NCI-H526 treated with DMSO at 0.1 percent for 48 hours (cell line): Measurements from ENCODE around the gene LHX3.

Experiments
- DNase-seq: peaks from one replicate; lab custom pipeline; 2025; lab: John Stamatoyannopoulos, UW

Gene LHX3

DNA sequence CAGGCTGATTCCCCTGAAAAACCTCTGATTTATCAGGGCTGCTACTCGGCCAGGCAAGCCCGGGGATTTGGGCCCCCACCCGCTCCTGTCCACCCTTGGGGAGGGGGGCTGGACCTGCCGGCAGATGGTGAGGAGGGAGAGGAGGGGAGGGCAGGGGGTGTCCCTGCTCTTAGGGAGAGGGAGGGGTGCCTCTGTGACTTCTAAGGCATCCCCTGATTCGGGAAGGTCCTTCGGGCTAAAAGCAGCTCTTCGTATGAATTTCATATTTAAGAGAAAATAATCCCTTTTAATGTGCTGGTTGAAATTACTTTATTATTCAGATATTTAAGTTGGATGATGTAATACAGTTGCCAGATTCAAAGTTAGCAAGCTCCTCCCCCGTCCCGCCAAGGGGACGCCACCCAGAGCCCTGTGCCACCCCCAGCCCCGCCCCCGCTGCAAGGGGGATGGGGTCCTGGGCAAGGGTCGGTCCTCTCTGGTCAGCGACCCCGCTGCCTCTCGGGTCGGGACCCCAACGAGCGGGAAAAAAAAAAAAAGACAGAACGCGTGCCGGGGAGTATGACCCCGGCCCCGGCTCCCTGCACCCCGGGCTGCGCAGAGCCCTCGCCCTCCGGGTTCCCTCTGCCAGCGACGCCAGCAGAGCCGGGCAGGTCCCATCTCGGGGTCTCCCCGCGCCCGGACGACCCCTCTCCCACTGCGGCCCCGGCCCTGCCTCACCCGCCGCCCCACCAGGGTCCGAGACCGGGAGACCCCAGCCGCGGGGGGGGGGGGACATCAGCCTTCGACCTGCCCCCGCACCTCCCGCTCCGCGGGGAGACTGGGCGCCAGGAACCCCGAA lies 12.4 kb downstream of the LHX3 start:
- DNase-seq: no peak

DNA sequence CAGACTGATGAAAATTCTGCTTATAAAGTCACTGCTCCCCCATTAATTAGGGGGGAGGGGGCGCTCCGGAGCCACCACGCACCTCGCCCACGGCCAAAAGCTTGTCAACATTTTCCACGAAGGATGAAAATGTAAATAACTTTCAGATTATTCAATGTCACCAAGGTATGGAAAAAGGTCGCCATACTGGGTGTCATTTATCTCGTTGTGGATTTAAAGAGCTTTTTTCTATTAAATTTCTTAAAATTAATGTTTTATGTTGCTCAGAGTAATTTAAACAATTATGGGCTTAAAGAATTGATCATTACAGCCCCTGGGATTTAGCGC lies 13.0 kb downstream of the LHX3 start:
- DNase-seq: no peak

DNA sequence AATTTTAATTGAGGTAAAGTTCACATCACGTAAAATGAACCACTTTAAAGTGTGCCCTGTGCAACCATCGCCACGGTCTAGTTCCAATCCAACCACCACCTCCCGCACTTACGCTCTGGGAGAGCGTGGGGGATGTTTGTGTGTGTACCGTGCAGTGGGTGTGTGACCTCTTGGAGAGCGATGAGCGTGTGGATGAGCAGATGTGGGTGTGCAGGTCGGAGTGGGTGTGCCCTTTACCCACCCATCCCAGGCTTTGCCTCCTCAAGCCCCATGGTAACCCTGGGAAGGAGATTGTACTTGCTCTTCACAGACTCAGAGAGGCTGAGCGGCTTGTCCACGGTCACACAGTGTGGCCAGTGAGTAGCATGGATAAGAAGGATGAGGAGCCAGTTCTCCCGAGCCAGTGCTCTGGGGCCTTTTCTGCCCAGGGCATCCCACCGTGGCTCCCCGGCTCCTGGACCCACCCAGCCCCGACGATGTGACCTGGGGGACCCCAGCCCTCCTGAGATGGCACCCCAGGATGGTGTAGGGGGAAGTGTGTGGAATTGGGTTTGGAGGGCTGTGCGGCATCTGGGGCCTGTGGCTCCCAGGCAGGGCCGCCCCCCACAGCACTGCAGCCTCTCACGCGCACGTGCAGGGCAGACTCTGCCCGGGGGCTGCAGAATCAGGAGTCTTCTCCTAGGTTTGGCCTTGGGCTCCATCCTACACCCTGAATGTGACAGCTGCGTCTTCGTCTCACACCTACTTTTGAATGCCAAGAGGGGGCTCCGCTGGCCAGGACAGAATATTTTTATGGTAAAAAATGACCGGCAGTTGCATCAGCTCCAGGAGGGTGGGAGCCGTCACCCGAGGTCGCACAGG lies 13.6 kb downstream of the LHX3 start:
- no peak for DNase-seq

DNA sequence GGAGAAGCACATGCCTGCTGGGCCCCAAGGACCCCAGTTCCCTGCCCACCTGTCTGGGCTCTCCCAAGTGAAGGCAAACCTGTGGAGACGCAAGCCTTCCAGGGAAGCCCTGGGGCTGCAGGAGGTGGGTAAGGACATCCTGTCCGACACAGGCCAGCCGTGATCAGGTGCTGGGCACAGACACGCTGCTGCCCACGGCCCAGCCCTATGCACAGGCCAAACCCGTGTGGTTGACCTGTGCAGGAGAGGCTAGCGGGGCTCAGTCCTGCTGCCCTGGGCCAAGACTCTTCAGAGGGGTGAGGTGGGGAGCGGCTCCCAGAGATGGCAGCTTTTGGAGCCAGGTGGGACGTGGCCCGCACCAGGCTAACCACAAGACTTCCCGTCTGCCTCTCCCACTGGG lies 14.3 kb downstream of the LHX3 start:
- DNase-seq: no peak

DNA sequence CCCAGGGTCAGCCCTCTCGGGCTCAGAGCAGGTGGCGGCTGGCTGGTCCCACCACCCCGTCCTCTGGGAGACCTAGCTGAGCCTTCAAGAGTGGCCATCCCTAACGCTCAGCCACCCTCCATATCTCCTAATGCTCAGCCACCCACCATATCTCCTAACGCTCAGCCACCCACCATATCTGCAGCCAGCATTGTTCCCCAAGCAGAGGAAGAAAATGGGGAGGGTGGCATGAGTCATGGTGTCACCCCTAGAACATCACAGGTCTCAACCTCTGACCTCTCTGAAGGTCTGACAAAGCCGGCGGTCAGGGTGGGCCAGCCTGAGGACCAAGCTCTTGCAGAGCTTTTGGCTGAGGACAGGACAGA lies 14.7 kb downstream of the LHX3 start:
- no peak for DNase-seq

DNA sequence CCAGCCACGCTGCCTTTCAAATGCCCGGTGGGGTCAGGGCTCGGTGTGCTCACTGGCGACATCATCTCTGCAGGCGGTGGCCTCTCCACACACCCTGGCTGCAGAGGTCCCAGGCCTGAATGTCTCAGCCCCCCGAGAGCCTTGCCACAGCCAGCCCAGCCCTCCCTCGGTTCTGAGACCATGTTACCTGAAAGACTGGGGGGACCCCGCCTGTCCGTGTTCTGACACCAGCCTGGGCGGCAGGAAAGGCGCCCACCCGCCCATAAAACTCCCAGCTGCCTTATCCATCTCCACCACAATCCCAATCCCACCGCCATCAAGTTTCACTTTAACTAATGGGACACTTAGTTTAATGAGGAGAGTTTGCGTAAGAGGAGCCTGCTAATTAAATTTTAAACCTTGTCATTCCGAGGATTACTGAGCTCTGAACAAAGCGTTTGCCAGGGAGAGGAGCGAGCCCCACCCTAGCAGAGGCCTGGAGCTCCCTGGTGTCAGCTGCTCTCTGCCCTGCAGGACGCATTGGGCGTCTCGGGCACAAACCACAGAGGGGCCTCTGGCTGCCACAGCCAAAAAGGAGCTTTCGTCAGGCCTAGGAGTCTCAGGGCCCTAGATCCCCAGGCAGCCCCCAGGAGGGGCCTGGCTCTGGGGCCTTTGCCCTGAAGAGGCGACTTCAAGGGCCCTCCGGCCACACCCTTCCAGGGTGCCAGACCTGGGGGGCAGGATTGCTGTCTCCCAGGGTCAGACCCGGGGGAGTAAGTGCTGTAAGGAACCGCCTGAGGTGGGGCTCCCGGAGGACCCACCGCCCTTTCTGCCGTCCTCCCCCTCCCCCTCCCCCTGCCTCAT lies 15.3 kb downstream of the LHX3 start:
- no peak for DNase-seq

DNA sequence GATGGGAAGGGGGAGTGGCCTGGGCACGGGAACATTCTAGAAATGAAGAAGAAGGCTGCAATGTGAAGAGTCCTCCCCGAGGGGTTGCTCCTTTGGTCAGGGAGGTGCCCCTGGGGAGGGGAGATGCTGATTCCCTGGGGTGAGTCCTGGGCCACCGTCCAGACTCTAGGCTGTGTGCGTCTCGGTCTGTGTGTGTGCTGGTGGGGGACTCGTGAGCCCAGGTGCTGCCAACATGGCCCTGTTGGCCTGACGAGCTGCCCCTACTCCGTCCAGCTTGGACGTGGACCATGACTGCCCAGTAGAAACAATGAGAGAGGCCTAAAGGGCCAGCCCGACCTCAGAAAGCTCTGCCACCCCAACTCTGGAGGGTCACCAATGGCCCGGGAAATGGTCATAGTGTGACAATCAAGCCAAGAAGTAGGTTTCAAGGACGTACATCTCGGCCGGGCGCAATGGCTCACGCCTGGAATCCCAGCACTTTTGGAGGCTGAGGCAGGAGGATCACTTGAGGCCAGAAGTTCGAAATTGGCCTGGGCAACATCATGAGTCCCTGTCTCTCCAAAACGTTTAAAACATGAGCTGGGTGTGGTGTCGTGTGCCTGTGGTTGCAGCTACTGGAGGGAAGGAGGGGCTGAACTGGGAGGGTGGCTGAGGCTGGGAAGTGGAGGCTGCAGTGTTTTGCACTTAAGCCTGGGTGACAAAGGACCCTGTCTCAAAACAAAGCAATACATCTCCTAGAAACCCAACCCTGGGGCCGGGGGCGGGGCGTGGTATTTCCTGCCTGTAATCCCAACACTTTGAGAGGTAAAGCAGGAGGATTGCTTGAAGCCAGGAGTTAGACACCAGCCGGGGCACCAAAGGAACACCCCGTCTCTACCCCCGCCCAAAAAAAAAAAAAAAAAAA lies 17.0 kb downstream of the LHX3 start:
- DNase-seq: no peak

DNA sequence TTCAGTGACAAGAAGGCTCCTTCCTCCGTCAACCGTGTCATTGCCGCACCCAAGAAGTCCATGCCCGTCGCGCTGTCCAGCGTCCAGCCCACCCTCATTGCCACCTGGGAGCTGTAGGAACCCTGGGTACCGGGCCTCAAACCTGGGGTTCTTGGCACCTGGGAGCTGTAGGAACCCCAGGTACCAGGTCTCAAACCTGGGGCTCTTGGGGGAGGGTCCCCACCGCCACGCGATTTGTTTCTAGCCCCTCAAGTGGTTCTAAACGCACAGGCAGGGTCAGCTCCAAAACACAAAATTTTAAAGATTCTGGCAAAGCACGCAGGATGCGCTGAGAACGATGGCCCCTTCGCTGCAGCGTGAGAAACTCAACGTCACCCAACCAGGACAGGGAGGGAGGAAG lies 17.7 kb downstream of the LHX3 start:
- DNase-seq: no peak

DNA sequence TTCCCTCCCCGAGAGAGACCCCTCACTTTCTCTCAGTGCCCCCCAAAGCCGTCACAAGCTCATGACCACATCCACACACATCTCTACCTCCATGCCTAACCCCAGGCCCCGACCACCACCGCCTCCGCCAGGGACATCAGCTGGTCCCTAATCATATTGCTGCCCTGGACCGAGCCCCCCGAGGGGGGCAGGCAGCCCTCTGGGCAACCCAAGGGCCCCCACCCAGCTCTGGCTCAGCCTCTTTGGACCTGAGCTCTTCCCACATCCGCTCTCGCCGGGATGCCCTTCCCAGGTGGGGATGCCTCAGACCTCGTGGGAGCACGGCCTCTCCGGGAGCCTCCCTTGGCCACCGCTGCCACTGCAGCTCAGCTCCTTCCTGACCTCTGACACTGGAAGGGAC lies 18.5 kb downstream of the LHX3 start:
- DNase-seq: no peak

DNA sequence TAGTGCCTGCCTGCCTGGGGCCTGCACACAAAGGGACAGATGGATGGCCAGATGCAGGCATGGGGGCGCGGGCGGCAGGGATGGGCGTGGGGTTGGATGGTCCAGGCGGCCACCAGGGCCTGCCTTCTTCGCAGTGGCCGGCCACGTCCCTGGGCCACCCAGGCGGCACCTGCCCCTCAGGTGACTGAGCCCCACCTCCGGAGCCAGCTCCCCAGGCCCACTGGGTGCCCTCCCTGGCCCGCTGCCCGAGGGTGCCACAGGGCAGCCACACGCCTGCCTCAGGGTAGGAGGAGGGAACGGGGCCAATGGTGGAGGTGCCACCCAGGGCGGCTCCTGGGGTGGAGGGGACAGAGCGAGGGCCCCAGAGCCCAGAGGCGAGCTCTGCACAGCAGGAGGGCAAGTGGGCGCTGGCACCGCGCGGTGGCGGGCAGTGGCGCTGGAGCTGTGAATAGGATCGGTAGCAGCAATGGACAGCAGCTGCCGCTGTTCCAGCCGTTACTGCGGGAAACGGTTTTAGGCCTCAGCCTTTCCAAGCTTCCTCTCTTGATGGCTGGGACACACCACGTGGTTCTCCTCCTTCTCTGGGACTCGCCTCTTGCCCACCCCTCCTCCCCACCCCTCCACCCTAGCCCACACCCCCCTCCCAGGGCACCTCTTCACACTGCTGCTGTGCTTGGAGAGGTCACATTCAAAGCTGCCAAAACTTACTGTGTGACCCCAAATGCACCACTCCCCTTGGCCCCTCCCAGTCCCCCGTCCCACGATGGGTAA lies 19.1 kb downstream of the LHX3 start:
- no peak for DNase-seq

DNA sequence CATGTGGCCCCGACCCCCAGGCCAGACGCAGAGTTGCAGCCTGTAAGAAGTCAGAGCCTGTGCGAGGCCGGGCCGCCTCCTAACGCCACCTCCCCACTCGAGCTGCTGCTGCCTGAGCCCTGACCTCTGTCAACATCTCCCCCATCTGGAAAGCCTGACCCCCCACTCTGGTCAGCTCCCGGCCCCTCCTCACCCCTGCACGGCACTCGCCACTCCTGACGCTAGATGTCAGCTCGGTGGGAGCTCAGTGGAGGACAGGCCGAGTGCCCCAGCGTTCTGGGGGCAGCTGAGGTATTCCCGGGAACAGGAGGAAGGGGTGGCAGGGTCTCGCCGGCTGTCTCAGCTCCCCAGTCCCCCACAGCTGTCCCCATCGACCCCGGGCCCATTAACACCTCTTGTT lies 19.9 kb downstream of the LHX3 start:
- no peak for DNase-seq

DNA sequence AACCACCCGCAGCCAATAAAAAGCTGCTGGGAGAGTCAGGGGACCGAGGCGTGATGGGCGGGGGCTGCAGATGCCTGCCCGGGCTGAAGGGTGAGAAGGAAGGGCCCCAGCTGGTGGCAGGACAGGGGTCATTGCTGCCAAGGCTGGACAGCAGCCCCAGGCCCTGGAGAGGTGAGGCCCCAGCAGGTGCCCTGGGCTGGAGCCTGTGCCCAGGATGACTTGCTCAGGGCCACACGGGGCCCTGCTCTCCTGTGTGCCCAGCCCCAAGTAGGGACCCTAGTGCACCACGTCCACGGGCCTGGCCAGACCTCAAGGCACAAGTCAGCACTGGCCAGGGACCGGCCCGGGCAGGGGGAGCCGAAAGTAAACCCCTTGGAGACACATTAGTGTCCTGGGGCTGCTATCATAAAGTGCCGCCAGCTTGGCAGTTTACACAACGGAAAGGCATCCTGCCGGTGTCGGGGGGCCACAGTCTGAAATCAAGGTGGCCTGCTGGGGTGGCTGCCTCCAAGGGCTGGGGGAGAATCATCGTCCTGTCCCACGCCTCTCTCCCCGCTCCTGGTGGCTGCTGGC lies 22.0 kb downstream of the LHX3 start:
- no peak for DNase-seq

DNA sequence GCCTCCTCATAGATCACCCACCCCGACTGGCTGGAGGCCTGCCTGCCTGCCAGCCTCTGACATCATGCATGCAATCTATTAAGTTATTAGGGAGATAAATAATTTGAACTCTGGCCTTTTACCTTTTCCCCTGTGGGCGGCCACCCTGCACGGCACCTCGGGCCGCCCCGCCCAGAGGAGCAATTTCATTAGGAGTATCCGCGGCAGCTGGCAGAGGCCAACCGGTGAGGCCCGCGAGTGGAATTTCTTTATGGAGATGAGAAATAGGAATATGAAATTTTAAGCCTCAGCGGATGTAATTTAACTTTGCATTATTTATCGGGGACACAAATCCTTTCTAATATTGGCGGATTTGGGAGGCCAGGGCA lies 22.5 kb downstream of the LHX3 start:
- no peak for DNase-seq

DNA sequence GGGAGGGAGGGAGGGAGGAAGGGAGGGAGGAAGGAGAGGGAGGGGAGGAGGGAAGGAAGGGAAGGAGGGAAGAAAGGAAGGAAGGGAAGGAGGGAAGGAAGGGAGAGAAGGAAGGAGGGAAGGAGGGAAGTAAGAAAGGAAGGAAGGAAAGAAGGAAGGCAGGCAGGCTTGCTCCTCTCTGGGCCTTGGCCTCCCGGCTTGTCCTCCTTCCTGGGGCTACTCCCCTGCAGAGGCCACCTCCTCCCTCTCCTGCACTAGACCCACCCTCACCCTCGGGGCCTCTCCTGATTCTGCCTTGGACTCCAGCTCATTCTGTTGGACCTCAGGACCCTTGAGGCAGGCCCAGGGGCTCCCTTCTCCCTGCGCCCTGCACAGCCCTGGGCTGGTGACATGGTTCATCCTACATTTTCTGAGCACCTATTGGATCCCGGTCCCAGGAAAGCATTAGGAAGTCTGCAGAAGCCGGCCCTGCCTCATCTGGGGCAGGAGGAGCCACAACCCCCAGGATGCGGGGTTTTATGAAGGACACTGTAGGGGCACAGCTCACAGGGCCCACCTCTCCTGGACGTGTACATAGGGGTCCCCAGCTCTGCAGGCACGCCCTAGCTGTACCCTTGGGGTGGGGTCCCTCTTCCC lies 23.0 kb downstream of the LHX3 start:
- no peak for DNase-seq

DNA sequence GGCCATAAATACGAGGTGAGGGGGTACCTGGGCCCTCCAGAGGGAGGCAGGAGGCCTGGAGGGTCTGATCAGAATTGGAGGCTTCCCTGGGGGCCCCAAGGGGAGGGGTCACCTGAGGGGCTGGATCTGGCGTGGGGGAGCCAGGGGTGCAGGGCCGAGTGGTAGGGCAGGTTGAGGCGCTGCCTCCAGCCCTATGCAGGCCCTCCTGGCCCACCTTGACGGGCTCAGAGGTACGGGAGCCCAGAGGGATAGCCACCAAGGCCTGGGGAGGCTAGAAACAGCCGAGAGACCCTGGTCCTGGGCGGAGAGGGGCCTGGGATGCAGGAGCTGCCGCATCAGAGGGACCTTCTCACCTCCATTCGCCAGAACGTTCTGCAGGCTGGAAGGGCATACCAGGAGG lies 24.3 kb downstream of the LHX3 start:
- DNase-seq: no peak

DNA sequence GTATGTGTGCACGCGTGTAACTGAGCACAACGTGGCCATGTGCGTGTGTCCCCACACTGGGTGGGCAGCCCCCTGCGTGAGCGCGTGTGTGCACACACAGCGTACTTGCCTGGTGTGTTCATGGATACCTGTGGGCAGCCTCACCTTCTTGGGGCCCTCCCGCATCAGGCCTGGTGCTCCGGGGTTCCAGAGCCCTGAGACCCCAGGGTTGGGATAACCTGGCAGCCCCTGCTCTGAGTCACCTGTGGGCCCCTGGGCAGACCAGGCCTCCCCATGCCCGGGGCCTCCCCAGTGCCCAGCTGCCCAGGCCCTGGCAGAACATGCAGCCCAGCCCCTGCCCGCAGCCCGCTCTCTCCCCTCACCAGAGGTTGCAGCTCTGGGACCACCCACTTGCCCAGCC lies 25.2 kb downstream of the LHX3 start:
- DNase-seq: no peak

DNA sequence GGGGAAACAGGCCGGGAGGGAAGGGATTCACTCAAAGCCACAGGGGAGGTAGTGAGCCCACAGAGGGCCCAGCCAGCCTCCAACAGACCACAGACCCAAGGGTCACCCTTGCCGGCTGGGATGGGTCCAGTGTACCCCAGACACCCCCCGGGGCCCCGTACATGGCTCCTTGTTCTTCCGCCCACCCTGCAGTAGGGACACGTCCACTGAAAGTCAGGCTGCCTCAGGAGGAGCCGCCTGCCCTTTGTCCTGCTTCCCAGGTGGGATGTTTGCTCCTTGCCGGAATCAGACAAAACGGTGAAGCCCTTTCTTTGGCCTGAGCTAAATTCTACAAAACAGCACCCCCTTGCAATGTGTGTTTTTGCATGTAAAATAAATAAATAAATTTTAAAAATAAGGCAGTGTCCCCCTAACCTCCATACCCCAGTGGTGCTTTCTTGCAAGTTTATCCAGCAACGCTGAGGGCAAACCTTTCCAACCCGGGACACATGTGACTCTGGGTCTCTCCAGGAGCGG lies 25.8 kb downstream of the LHX3 start:
- DNase-seq: no peak

DNA sequence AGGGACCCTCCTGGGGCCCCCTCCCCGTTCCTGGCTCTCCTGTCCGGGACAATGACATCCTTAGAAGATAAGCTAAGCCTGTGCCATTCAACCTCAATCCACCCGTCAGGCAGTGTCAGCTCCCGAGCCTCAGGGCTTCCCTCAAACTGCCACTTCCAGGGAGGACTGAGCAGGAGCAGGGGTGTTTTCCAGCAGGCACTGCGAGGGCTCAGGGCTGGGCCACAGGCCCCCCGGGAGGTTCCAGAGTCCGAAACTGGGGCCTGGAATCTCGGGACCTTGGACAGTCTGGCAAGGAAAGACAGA lies 26.2 kb downstream of the LHX3 start:
- DNase-seq: no peak

DNA sequence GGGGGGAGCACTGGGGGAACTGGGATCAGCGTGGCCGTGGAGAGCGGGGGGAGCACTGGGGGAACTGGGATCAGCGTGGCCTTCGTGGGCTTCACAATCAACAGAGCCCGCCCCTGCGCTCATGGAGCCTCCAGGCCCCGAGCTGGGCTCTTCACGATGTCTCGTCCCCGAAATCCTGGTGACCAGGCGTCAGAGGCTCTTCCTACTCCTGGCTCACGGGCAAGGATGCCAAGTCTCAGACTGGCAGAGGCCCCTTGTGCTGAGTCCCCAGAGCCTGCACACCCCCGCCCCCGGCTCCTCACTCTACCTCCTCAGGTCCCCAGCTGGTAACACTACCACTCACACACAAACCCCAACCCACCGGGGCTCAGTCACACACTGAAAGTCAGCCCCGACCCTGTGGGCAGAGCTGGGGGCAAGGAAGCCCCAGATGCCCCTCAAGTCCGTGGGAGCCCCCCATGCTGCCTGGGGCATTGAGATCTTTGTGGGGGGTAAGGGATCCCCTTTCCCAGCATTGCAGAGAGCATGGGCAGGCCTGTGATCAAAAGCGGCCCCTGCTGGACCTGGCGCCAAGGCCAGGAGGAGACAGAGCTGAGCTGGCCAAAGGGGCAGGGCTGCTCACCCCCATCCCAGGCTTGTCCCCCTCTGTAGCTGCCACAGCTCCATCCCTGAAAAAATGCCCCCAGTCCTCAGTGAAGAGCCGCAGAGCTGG lies 26.7 kb downstream of the LHX3 start:
- DNase-seq: no peak
